NT2/D1 (cell line): ENCODE data around the gene OR52I2.

Experiments
- DNase-seq: peaks from one replicate; pipeline ENCODE4 v3.0.0-alpha.2; 2011; ENCODE audit warnings: low read depth, low spot score
- H3K27me3 ChIP-seq: 2 replicates; pipeline ENCODE4 v1.6.0; 2011; ENCODE audit warnings: mild to moderate bottlenecking; ENCODE audit not compliant: insufficient read length, insufficient read depth
- H3K36me3 ChIP-seq: 2 replicates; pipeline ENCODE4 v1.6.1; 2011; ENCODE audit warnings: mild to moderate bottlenecking, low read length, mixed read lengths; ENCODE audit not compliant: insufficient read depth, insufficient read length
- H3K4me1 ChIP-seq: 2 replicates; pipeline ENCODE4 v1.5.1; 2011; ENCODE audit not compliant: insufficient read depth, insufficient read length
- H3K4me3 ChIP-seq: 2 replicates; pipeline ENCODE4 v1.5.1; 2011; ENCODE audit warnings: low read depth; ENCODE audit not compliant: insufficient read length
- H3K9ac ChIP-seq: 2 replicates; pipeline ENCODE4 v1.6.0; 2011; ENCODE audit warnings: low read depth; ENCODE audit not compliant: insufficient read length
- H3K9me3 ChIP-seq: 2 replicates; pipeline ENCODE4 v1.5.1; 2011; ENCODE audit warnings: mild to moderate bottlenecking, low read length; ENCODE audit not compliant: insufficient read depth
- SUZ12 ChIP-seq: IDR thresholded peaks from 2 replicates; pipeline ENCODE4 v1.6.1; 2011; ENCODE audit not compliant: insufficient read length, insufficient read depth; ENCODE audit errors: extremely low read depth
- YY1 ChIP-seq: IDR thresholded peaks from 2 replicates; pipeline ENCODE4 v1.6.1; 2011; ENCODE audit not compliant: insufficient read length, insufficient read depth
- ZNF274 ChIP-seq: IDR thresholded peaks from 2 replicates; pipeline ENCODE4 v1.6.1; 2011; ENCODE audit warnings: mild to moderate bottlenecking, low read depth, low read length

OR52I2 gene

GRCh38 chr11:4637662-4638047, 56.1 kb downstream of the OR52I2 start:
- TF ChIP-seq YY1 (no peak), ZNF274 (no peak), SUZ12 (no peak)

DNA sequence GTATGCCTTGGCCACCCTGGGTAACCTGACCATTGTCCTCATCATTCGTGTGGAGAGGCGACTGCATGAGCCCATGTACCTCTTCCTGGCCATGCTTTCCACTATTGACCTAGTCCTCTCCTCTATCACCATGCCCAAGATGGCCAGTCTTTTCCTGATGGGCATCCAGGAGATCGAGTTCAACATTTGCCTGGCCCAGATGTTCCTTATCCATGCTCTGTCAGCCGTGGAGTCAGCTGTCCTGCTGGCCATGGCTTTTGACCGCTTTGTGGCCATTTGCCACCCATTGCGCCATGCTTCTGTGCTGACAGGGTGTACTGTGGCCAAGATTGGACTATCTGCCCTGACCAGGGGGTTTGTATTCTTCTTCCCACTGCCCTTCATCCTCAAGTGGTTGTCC, 58.4 kb downstream of the OR52I2 start:
- no peaks in the 10 kb centered on the region for H3K9me3 ChIP-seq
- TF ChIP-seq SUZ12 (no peak), YY1 (no peak), ZNF274 (no peak)
- peaks cover 2% of the 10 kb centered on the region for H3K4me1 ChIP-seq
- no peak overlapping the region for H3K9ac ChIP-seq
- no peak for DNase-seq
- H3K4me3 ChIP-seq, result no peak overlapping the region
- peaks cover 8% of the 10 kb centered on the region for H3K27me3 ChIP-seq
- H3K36me3 ChIP-seq, result no peaks in the 10 kb centered on the region

More at GRCh38 chr11:4637662-4638047, 56.1 kb downstream of the OR52I2 start:
- no peak for DNase-seq
- Histone ChIP-seq H3K4me1 (peaks cover 2% of the 10 kb centered on the region), H3K27me3 (peaks cover 8% of the 10 kb centered on the region), H3K9me3 (no peaks in the 10 kb centered on the region), H3K9ac (no peak overlapping the region), H3K36me3 (no peaks in the 10 kb centered on the region), H3K4me3 (no peak overlapping the region)

GRCh38 chr11:4641501-4641900, 60.0 kb downstream of the OR52I2 start:
- Histone ChIP-seq H3K9ac (no peak overlapping the region), H3K36me3 (no peaks in the 10 kb centered on the region), H3K9me3 (no peaks in the 10 kb centered on the region), H3K27me3 (peaks cover 8% of the 10 kb centered on the region), H3K4me1 (peaks cover 2% of the 10 kb centered on the region), H3K4me3 (no peak overlapping the region)
- no peak for DNase-seq
- no peak for TF ChIP-seq ZNF274
- no peak for TF ChIP-seq SUZ12
- no peak for TF ChIP-seq YY1

- Histone ChIP-seq H3K4me1 (peaks cover 2% of the 10 kb centered on the region), H3K4me3 (no peak overlapping the region), H3K27me3 (peaks cover 6% of the 10 kb centered on the region), H3K36me3 (no peaks in the 10 kb centered on the region), H3K9ac (no peak overlapping the region), H3K9me3 (no peaks in the 10 kb centered on the region)
- no peak for DNase-seq
- TF ChIP-seq ZNF274 (no peak), YY1 (no peak), SUZ12 (no peak)
These were observed 60.5 kb downstream of the OR52I2 start for GRCh38 chr11:4642043-4642442.
